Measurements from ENCODE around the gene CD27.

The CD27 gene

GRCh38 chr12:6407236-6407954 is 37.4 kb upstream of the CD27 start:
- TF ChIP-seq CTCF (IDR thresholded peaks at IDR 0.05), result no peak
- peaks cover 9% of the 10 kb centered on the region for H3K27me3 Mint-ChIP-seq (ENCODE audit: low read depth, poor library complexity)
- no peak for DNase-seq
- no peak overlapping the region for H3K4me3 Mint-ChIP-seq
- H3K36me3 Mint-ChIP-seq (ENCODE audit: low read depth), result no peaks in the 10 kb centered on the region
- H3K4me1 Mint-ChIP-seq, result peaks cover 28% of the 10 kb centered on the region
- H3K27ac Mint-ChIP-seq, result peak overlapping the region; percentile 5
- peaks cover 17% of the 10 kb centered on the region for H3K9me3 Mint-ChIP-seq

DNA sequence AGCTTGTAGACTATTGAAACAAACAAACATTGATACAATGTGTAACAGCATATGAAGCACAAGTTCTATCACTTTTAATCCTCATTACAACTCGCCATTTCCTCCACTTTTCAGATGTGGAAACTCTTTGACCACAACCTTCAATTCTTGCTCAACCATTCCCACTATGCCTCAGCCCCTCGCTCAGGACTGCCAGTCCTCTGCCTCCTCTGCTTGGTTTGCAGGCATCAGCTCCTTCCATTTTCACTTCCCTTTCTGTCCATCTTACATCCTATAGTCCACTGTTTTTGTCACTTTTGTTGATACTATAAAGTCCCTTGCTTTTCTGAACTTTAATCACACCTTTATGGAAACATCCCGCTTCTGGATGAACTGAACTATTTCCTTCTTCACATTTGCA is 28.2 kb upstream of the CD27 start:
- Mint-ChIP-seq H3K4me3 (no peak overlapping the region), H3K4me1 (peaks cover 4% of the 10 kb centered on the region), H3K27ac (no peak overlapping the region), H3K9me3 (no peaks in the 10 kb centered on the region), H3K27me3 (ENCODE audit: low read depth, poor library complexity) (peaks cover 24% of the 10 kb centered on the region), H3K36me3 (ENCODE audit: low read depth) (peaks cover 4% of the 10 kb centered on the region)
- no peak for DNase-seq
- no peak for TF ChIP-seq CTCF (IDR thresholded peaks at IDR 0.05)

DNA sequence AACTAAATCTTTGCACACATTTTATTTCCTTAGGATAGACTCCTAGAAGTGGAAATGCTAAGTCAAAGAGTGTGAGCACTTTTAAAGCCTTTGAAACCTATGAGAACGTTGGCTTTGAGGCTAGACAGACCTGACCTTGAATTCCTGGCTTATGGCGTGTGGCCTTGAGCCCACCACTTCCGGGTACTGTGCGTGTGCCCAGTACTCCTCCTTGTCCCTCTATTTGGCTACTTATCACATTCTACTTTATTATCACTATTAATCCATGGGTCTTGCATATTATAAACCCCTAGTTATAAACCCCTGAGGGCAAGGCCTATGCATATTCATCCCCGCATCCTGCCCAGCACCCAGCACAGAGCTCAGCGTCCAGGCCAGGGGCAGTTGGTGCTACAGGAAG is 26.0 kb upstream of the CD27 start:
- Mint-ChIP-seq H3K27ac (peak overlapping the region; percentile 12), H3K4me3 (no peak overlapping the region), H3K9me3 (no peaks in the 10 kb centered on the region), H3K27me3 (ENCODE audit: low read depth, poor library complexity) (peaks cover 26% of the 10 kb centered on the region), H3K36me3 (ENCODE audit: low read depth) (peaks cover 4% of the 10 kb centered on the region), H3K4me1 (peaks cover 1% of the 10 kb centered on the region)
- DNase-seq, result no peak
- no peak for TF ChIP-seq CTCF (IDR thresholded peaks at IDR 0.05)

DNA sequence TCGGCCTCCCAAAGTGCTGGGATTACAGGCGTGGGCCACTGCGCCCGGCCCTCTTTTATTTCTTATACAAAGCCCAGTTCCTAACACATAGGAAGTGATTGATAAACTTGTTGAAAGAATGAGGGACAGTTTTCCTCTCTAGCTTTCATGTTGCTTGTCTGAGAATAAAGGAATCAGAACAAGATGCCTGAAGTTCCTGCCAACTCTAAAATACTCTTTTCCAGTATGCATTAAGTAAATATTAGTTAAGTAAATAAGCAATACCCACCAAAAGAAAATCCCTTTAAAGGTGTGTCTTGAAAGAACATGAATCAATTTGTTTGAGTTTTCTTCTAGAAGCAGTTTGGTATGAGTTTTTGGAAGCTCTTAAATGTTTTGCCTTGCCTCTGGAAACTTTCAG is 24.4 kb upstream of the CD27 start:
- Mint-ChIP-seq H3K9me3 (no peaks in the 10 kb centered on the region), H3K27me3 (ENCODE audit: low read depth, poor library complexity) (peaks cover 16% of the 10 kb centered on the region), H3K36me3 (ENCODE audit: low read depth) (no peaks in the 10 kb centered on the region), H3K27ac (no peak overlapping the region), H3K4me3 (no peak overlapping the region), H3K4me1 (peaks cover 13% of the 10 kb centered on the region)
- no peak for DNase-seq
- no peak for TF ChIP-seq CTCF (IDR thresholded peaks at IDR 0.05)

GRCh38 chr12:6423267-6424007 is 21.3 kb upstream of the CD27 start:
- TF ChIP-seq CTCF (IDR thresholded peaks at IDR 0.05), result peak; percentile 82
- H3K4me3 Mint-ChIP-seq, result no peak overlapping the region
- no peak overlapping the region for H3K27ac Mint-ChIP-seq
- H3K4me1 Mint-ChIP-seq, result peaks cover 31% of the 10 kb centered on the region
- peak; percentile 66 for DNase-seq
- no peaks in the 10 kb centered on the region for H3K9me3 Mint-ChIP-seq
- H3K36me3 Mint-ChIP-seq (ENCODE audit: low read depth), result no peaks in the 10 kb centered on the region
- peaks cover 9% of the 10 kb centered on the region for H3K27me3 Mint-ChIP-seq (ENCODE audit: low read depth, poor library complexity)

DNA sequence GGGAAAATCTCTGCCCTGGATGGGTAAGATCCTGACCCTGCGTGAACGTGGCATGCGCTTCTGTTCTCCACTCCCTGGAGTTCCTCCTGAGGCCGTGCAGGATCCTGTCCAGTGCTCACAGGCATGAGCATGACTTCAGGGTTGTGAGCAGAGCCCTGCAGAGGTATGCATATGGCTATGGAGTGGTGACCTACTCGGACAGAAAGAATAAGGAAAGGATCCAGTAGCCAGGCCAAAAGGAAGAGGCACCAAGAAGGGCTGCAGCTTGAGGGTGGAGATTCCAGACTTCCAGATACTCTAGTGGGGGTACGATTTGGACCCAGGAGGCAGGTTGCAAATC is 20.8 kb upstream of the CD27 start:
- H3K36me3 Mint-ChIP-seq (ENCODE audit: low read depth), result no peaks in the 10 kb centered on the region
- no peak for DNase-seq
- H3K4me3 Mint-ChIP-seq, result no peak overlapping the region
- H3K27me3 Mint-ChIP-seq (ENCODE audit: low read depth, poor library complexity), result peaks cover 9% of the 10 kb centered on the region
- TF ChIP-seq CTCF (IDR thresholded peaks at IDR 0.05), result no peak
- H3K27ac Mint-ChIP-seq, result no peak overlapping the region
- H3K9me3 Mint-ChIP-seq, result no peaks in the 10 kb centered on the region
- H3K4me1 Mint-ChIP-seq, result peaks cover 31% of the 10 kb centered on the region

All from nephron progenitor cell (in vitro differentiated cells).